Measurements from ENCODE around the gene PHF2.

The PHF2 gene

DNA sequence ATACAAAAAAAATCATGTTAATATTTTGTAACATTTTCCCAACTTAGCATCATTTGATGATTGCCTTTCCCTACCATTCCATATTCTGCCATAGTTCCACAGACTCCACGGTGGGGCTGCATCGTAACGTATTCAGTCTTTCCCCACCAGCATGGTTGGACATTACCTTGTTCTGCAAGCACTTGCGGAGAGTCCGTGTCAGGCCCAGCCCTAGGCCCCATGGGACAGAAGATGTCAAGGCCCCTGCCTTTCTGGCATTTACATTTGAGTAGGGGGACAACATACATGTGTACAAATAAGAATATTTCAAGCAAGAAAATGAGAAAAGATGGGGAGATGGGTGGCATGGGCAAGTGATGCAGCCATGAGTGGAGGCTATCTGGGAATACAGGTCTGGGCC, 8.2 kb upstream of the PHF2 start:
- H3K4me3 ChIP-seq (replicated peaks; ENCODE audit: low read depth, low read length), result no peak overlapping the region
- no peak for TF ChIP-seq CTCF (IDR thresholded peaks at IDR 0.05; ENCODE audit: insufficient read depth, low read length, poor library complexity, severe bottlenecking)
- H3K36me3 ChIP-seq (ENCODE audit: control insufficient read depth, insufficient read depth, low read length), result no peaks in the 10 kb centered on the region; the same call in 1 of the 2 replicates
- no peak for DNase-seq (ENCODE audit: extremely low read depth, insufficient read length)
- H3K27me3 ChIP-seq (replicated peaks; ENCODE audit: control insufficient read depth, insufficient read depth, low read length), result no peaks in the 10 kb centered on the region

DNA sequence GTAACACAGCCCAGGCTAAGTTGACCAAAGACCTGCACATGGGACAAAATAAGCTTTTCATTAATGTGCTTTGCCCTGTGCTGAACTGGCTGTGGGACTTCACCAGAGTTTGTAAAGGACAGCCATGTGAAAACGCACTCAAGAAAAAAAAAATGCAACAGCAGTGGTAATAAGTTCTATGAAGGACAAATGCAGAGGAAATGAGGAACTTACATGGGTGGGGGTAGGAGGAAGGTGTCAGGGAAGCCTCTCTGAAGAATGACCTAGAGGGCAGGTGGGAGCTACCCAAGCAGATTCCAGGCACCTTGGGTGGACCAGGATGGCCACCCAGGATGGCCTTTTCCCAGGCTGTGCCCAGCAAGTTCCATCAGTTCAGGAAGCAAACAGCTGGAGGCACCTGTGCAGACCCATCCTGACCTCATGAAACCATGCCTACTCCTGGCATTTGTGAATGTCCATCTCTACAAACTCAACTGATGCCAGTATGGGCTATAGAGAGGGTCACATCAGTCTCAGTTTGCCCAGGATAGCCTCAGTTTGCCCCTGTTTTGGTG, 6.7 kb upstream of the PHF2 start:
- DNase-seq (ENCODE audit: extremely low read depth, insufficient read length), result no peak
- Histone ChIP-seq H3K36me3 (ENCODE audit: control insufficient read depth, insufficient read depth, low read length) (no peaks in the 10 kb centered on the region), H3K27me3 (replicated peaks; ENCODE audit: control insufficient read depth, insufficient read depth, low read length) (no peaks in the 10 kb centered on the region), H3K4me3 (replicated peaks; ENCODE audit: low read depth, low read length) (no peak overlapping the region)
- no peak for TF ChIP-seq CTCF (IDR thresholded peaks at IDR 0.05; ENCODE audit: insufficient read depth, low read length, poor library complexity, severe bottlenecking)

DNA sequence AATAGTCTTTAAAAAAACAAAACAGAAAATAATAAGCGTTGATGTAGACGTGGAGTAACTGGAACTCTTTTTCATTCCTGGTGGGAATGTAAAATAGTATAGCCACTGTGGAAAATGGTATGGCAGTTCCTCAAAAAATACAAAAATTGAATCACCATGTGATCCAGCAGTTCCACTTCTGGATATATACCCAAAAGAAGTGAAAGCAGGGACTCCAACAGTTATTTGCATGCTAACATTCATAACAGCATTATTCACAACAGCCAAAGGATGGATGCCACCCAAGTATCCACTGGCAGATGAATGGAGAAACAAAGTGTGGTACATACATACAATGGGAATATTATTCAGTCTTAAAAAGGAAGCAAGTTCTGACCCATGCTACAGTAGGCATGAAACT, 4.2 kb upstream of the PHF2 start:
- Histone ChIP-seq H3K27me3 (replicated peaks; ENCODE audit: control insufficient read depth, insufficient read depth, low read length) (no peaks in the 10 kb centered on the region), H3K36me3 (ENCODE audit: control insufficient read depth, insufficient read depth, low read length) (no peaks in the 10 kb centered on the region), H3K4me3 (replicated peaks; ENCODE audit: low read depth, low read length) (no peak overlapping the region)
- TF ChIP-seq CTCF (IDR thresholded peaks at IDR 0.05; ENCODE audit: insufficient read depth, low read length, poor library complexity, severe bottlenecking), result no peak
- DNase-seq (ENCODE audit: extremely low read depth, insufficient read length), result no peak

DNA sequence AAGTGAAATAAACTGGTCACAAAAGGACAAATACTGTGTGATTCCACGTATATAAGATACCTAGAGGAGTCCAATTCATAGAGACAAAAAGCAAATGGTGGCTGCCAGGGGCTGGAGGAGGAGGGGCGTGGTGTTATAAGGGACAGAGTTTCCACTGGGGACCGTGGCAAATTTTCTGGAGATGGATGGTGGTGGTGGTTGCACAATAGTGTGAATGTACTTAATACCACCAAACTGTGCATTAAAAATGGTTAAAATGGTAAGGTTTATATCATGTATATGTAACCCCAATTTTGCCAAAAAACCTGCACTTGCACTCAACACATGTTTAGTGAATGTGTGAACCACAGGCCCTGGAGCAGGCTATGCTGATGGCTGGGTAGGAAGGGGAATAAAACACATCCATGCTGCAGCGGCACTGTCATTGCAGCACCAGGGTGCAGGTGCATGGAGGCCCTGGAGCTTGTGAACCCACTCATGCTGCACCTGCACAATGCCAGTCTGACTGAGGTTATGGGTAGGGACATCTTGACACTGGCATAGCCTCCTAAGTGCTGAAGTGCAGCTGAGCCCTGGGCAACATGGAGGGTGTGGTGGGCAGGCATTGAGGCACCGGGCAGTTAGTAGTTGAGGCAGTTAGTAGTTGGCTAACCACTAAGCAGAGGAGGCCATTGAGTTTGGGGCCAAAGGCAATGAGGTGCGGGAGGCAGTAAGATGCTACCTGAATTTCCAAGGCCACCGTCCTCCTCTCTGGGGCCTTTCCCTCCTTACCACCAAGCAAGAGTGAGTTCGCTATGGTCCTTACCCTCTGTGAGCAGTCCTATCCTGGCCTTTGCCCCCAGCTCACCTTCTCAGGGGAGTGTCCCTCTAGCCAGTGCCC, 3.5 kb upstream of the PHF2 start:
- no peak overlapping the region for H3K4me3 ChIP-seq (replicated peaks; ENCODE audit: low read depth, low read length)
- no peaks in the 10 kb centered on the region for H3K27me3 ChIP-seq (replicated peaks; ENCODE audit: control insufficient read depth, insufficient read depth, low read length)
- no peaks in the 10 kb centered on the region for H3K36me3 ChIP-seq (ENCODE audit: control insufficient read depth, insufficient read depth, low read length)
- no peak for TF ChIP-seq CTCF (IDR thresholded peaks at IDR 0.05; ENCODE audit: insufficient read depth, low read length, poor library complexity, severe bottlenecking)
- DNase-seq (ENCODE audit: extremely low read depth, insufficient read length), result no peak

GRCh38 chr9:93573516-93573828, 2.9 kb upstream of the PHF2 start:
- Histone ChIP-seq H3K4me3 (replicated peaks; ENCODE audit: low read depth, low read length) (no peak overlapping the region), H3K27me3 (replicated peaks; ENCODE audit: control insufficient read depth, insufficient read depth, low read length) (no peaks in the 10 kb centered on the region), H3K36me3 (ENCODE audit: control insufficient read depth, insufficient read depth, low read length) (no peaks in the 10 kb centered on the region)
- no peak for DNase-seq (ENCODE audit: extremely low read depth, insufficient read length)
- no peak for TF ChIP-seq CTCF (IDR thresholded peaks at IDR 0.05; ENCODE audit: insufficient read depth, low read length, poor library complexity, severe bottlenecking)
